HepG2 (cell line): ENCODE data around the gene SULT4A1. TPM values are rescaled to one million over a fixed set of nuclear protein-coding genes. Genes with fewer than 3 reads are reported as not detected.
A peak's percentile ranks its signal among the peaks of the same experiment; 100 is the strongest.
"Not testable (repeated sequence)": the region's sequence is repeated elsewhere in the genome, so short reads cannot be mapped to it uniquely, and the experiment has no call there.

Source experiments
- ATAC-seq: fragments of 200-7000 bp; cut with Tn5 transposase; 3 replicates; pipeline ENCODE4 v1.9.1; 2020; ENCODE audit warnings: mild to moderate bottlenecking, moderate library complexity
- BruUV-seq: library from RNA; stranded (reverse); fragments of 400-500 nt; replicated peaks from 2 replicates; lab custom pipeline; 2021; lab: Mats Ljungman, UMichigan
- CTCF ChIA-PET: fragments of 300-600 bp; formaldehyde crosslinking; extraction: SDS; loops from one replicate; lab custom pipeline; 2021; ENCODE audit warnings: low total read pairs, inconsistent platforms, low intra/inter-chr PET ratio; lab: Yijun Ruan, JAX
- POLR2A ChIA-PET: fragments of 350-600 bp; sonication (Branson Sonifier 250); formaldehyde crosslinking; loops from one replicate; lab custom pipeline; 2020; ENCODE audit warnings: antibody characterized with exemption, inconsistent platforms; lab: Yijun Ruan, JAX
- DNase-seq: peaks from one replicate; pipeline ENCODE4 v3.0.0-alpha.2; 2015; ENCODE audit warnings: low spot score
- FAIRE-seq: peaks from 3 replicates; lab custom pipeline; 2011; peaks lifted over from hg19 to GRCh38; lab: Jason Lieb, UNC
- H2AFZ ChIP-seq: one replicate; pipeline ENCODE4 v1.6.1; 2011; ENCODE audit warnings: low read length, inconsistent platforms
- H3K27ac ChIP-seq: fragments of 300-600 bp; 3 replicates; pipeline ENCODE4 v1.8.0; 2011; ENCODE audit warnings: mixed run types, mild to moderate bottlenecking, mixed read lengths, low read length, inconsistent platforms; ENCODE audit not compliant: insufficient read depth; ENCODE audit errors: extremely low read length
- H3K27me3 ChIP-seq, 2 experiments: fragments of 200-600 bp in 1 of 2; 2 replicates in 1 of 2; 3 replicates in 1 of 2; pipeline versions ENCODE4 v1.6.0 to v1.8.0; 2011; ENCODE audit warnings: low read length in 2 of 2, mild to moderate bottlenecking in 2 of 2, moderate library complexity in 2 of 2, inconsistent platforms in 1 of 2; ENCODE audit not compliant: insufficient read depth in 2 of 2, control insufficient read depth in 1 of 2
- H3K36me3 ChIP-seq, 2 experiments: fragments of 200-600 bp in 1 of 2; replicated peaks in 1 of 2; 2 replicates in 1 of 2; 3 replicates in 1 of 2; pipeline versions ENCODE4 v1.5.1 to v1.8.0; 2011; ENCODE audit warnings: low read length in 2 of 2, inconsistent platforms in 1 of 2; ENCODE audit not compliant: insufficient read depth in 2 of 2, control insufficient read depth in 1 of 2
- H3K4me1 ChIP-seq: 2 replicates; pipeline ENCODE4 v1.5.1; 2012; ENCODE audit warnings: low read length, inconsistent platforms; ENCODE audit not compliant: insufficient read depth
- H3K4me2 ChIP-seq: 2 replicates; pipeline ENCODE4 v1.6.0; 2011; ENCODE audit warnings: low read depth, low read length, inconsistent platforms
- H3K4me3 ChIP-seq, 3 experiments: fragments of 200-600 bp in 1 of 3; sonication (generic), shearing (Covaris generic) in 1 of 3; replicated peaks in 1 of 3; 2 replicates each; pipeline ENCODE4 v1.5.1; 2011 to 2016; ENCODE audit warnings: low read length in 3 of 3, inconsistent platforms in 2 of 3, low read depth in 2 of 3, mild to moderate bottlenecking in 2 of 3, control low read depth in 1 of 3, mixed read lengths in 1 of 3; ENCODE audit not compliant: insufficient read depth in 1 of 3
- H3K79me2 ChIP-seq: one replicate; pipeline ENCODE4 v1.6.1; 2011; ENCODE audit warnings: low read length, inconsistent platforms; ENCODE audit not compliant: insufficient read depth
- H3K9ac ChIP-seq: 2 replicates; pipeline ENCODE4 v1.6.0; 2011; ENCODE audit warnings: mild to moderate bottlenecking, low read depth, low read length, inconsistent platforms; ENCODE audit not compliant: insufficient read depth
- H3K9me3 ChIP-seq: 2 replicates; pipeline ENCODE4 v1.5.1; 2012; ENCODE audit warnings: mild to moderate bottlenecking, low read length
- H4K20me1 ChIP-seq: 2 replicates; pipeline ENCODE4 v1.6.0; 2011; ENCODE audit warnings: inconsistent platforms, mild to moderate bottlenecking, low read length, moderate library complexity; ENCODE audit not compliant: insufficient read depth
- CTCF ChIP-seq: sonication (generic); formaldehyde crosslinking; IDR thresholded peaks from 2 replicates; pipeline ENCODE4 v1.5.0; 2020; ENCODE audit warnings: mild to moderate bottlenecking, missing genetic modification reagents, moderate library complexity
- HOXA5 ChIP-seq: sonication (generic); formaldehyde crosslinking; IDR thresholded peaks from 2 replicates; pipeline ENCODE4 v1.4.0; 2020; ENCODE audit warnings: missing genetic modification reagents
- REST ChIP-seq, 2 experiments: IDR thresholded peaks; 2 replicates each; pipeline ENCODE4 v1.6.1; 2011 to 2012; ENCODE audit warnings: low read length in 2 of 2, borderline replicate concordance in 1 of 2, low read depth in 1 of 2, mild to moderate bottlenecking in 1 of 2, moderate library complexity in 1 of 2
- STAG1 ChIP-seq: sonication (generic); formaldehyde crosslinking; IDR thresholded peaks from 2 replicates; pipeline ENCODE4 v1.4.0; 2020; ENCODE audit warnings: missing genetic modification reagents
- WGBS: methylation state at CpG from one replicate; pipeline ENCODE4 v1.1.6; 2017; ENCODE audit warnings: low lambda C conversion rate; 5-methylcytosine and 5-hydroxymethylcytosine counted together
- in situ Hi-C: cut with HindIII; loops from 2 replicates; pipeline ENCODE4 v1.10.0; 2017; ENCODE audit warnings: low pct_unique_long_range_greater_than_20kb; ENCODE audit not compliant: extremely low pct_ligation_motif_present
- intact Hi-C: fragments of 100-400 bp; cut with micrococcal nuclease; formaldehyde crosslinking; loops from one replicate; pipeline ENCODE4 v1.10.0; 2022; ENCODE audit not compliant: unreplicated experiment
- polyA plus RNA-seq, 8 experiments: library from polyadenylated mRNA; depleted of rRNA in 3 of 8; stranded (reverse) in 7 of 8; unstranded in 1 of 8; fragments of >200 nt; fragmentation: Illumina TruSeq in 4 of 8; extraction: Trizol in 4 of 8; gene quantifications; 2 replicates each; pipeline versions ENCODE4 v1.2.1 to v1.2.3, GENCODE V29; 2011 to 2016; ENCODE audit warnings: low read depth in 4 of 8, missing spikeins in 1 of 8, mixed read lengths in 1 of 8; ENCODE audit not compliant: insufficient read depth in 1 of 8
- total RNA-seq, 5 experiments: library from RNA; depleted of rRNA; stranded (reverse); fragments of >200 nt; fragmentation: Illumina TruSeq; extraction: Trizol; gene quantifications; 2 replicates each; pipeline ENCODE4 v1.2.3, GENCODE V29; 2016; ENCODE audit warnings: low read depth in 1 of 5

SULT4A1 gene
- total and polyA plus RNA-seq, 2 of the 13 experiments (the other 11 are each of a cell fraction or from before 2014, with no cell fraction given) = not detected

- Histone ChIP-seq H3K27ac (no peak overlapping the region), H3K9me3 (no peaks in the 10 kb centered on the region), H4K20me1 (no peaks in the 10 kb centered on the region), H3K27me3 (peaks cover 2 to 14% of the 10 kb centered on the region in 2 experiments; a peak in 3 of 5 replicates), H3K4me3 (no peak overlapping the region), H3K9ac (no peak overlapping the region), H3K4me2 (no peak overlapping the region), H3K79me2 (no peaks in the 10 kb centered on the region), H3K36me3 (no peaks in the 10 kb centered on the region), H3K4me1 (no peaks in the 10 kb centered on the region), H2AFZ (no peak overlapping the region)
- no peak for DNase-seq
- ATAC-seq = no peak
- in situ Hi-C loops (no loop called here), intact Hi-C loops (no loop called here)
- FAIRE-seq = no peak
- ChIA-PET POLR2A (no interaction called here), CTCF (no interaction called here)
- WGBS = 12% methylated on average over 7 of the region's 7 CpGs
- BruUV-seq = no TSS peak
- no peak for TF ChIP-seq HOXA5 (CRISPR knock-in tag)
- 0 out of 4 replicates have a peak, but pooled peaks of 1 of the 2 experiments have one; percentile 17 for TF ChIP-seq REST (IDR thresholded peaks at IDR 0.05; ENCODE audit: borderline replicate concordance in 1 of 2, low read depth in 1 of 2, low read length in 2 of 2)
These were observed 43.4 kb upstream of the SULT4A1 start for GRCh38 chr22:43905681-43906080.

- H3K4me1 ChIP-seq, CTCF ChIA-PET, H4K20me1 ChIP-seq, in situ Hi-C loops, ATAC-seq, intact Hi-C loops, H3K9ac ChIP-seq, DNase-seq, FAIRE-seq, H3K27ac ChIP-seq, H3K79me2 ChIP-seq, H3K9me3 ChIP-seq, H3K4me3 ChIP-seq, BruUV-seq, H2AFZ ChIP-seq, H3K36me3 ChIP-seq, POLR2A ChIA-PET, H3K4me2 ChIP-seq: not testable (repeated sequence)
- H3K27me3 ChIP-seq = peaks cover 1 to 19% of the 10 kb centered on the region in 2 experiments; a peak in 4 of 5 replicates
- TF ChIP-seq STAG1 (CRISPR knock-in tag) (peak; percentile 22; the same call in 1 of the 2 replicates), CTCF (CRISPR knock-in tag) (peak; percentile 48)
- WGBS = 0% methylated on average over 2 of the region's 12 CpGs
These were observed 42.1 kb upstream of the SULT4A1 start for GRCh38 chr22:43904412-43904811.

GRCh38 chr22:43903033-43903432 lies 40.7 kb upstream of the SULT4A1 start:
- H3K4me1 ChIP-seq, FAIRE-seq, H4K20me1 ChIP-seq, BruUV-seq, CTCF ChIA-PET, H3K27ac ChIP-seq, ATAC-seq, in situ Hi-C loops, H3K79me2 ChIP-seq, H3K4me3 ChIP-seq, DNase-seq, H2AFZ ChIP-seq, H3K9me3 ChIP-seq, H3K4me2 ChIP-seq, intact Hi-C loops, POLR2A ChIA-PET, H3K36me3 ChIP-seq, H3K9ac ChIP-seq: not testable (repeated sequence)
- WGBS = 43% methylated on average over 10 of the region's 12 CpGs
- H3K27me3 ChIP-seq = peaks cover 1 to 21% of the 10 kb centered on the region in 2 experiments; a peak in 4 of 5 replicates
